GM23338 (cell line): Measurements from ENCODE around the gene OR6J1.

Source experiments
- CREB1 ChIP-seq: fragments of 250-450 bp; sonication (Bioruptor Pico); IDR thresholded peaks from 2 replicates; pipeline ENCODE4 v1.5.0; 2020; ENCODE audit warnings: low read depth, mild to moderate bottlenecking, moderate library complexity
- EZH2 ChIP-seq: fragments of 200-600 bp; sonication (generic); IDR thresholded peaks from one replicate; pipeline ENCODE4 v1.8.0; 2017; ENCODE audit warnings: antibody characterized with exemption, mild to moderate bottlenecking, low read depth; ENCODE audit not compliant: unreplicated experiment
- EZH2phosphoT487 ChIP-seq: fragments of 200-600 bp; sonication (generic); IDR thresholded peaks from one replicate; pipeline ENCODE4 v1.8.1; 2018; ENCODE audit warnings: antibody characterized with exemption; ENCODE audit not compliant: unreplicated experiment
- TF ChIP-seq, protein P1 (sequence below), 2 experiments: fragments of 200-600 bp in 1 of 2; sonication (generic) in 1 of 2; conservative IDR thresholded peaks; 2 replicates each; pipeline versions ENCODE4 v1.5.1 to v1.6.1; 2016 to 2017; ENCODE audit warnings: antibody characterized with exemption in 2 of 2, low read depth in 2 of 2, mild to moderate bottlenecking in 2 of 2, moderate library complexity in 1 of 2
- TF ChIP-seq, protein P2 (sequence below): IDR thresholded peaks from 2 replicates; pipeline ENCODE4 v1.6.1; 2016; ENCODE audit warnings: antibody characterized with exemption
- TF ChIP-seq, protein P3 (sequence below): IDR thresholded peaks from one replicate; pipeline ENCODE4 v1.6.1; 2018; ENCODE audit warnings: antibody characterized with exemption; ENCODE audit not compliant: unreplicated experiment

DNA sequence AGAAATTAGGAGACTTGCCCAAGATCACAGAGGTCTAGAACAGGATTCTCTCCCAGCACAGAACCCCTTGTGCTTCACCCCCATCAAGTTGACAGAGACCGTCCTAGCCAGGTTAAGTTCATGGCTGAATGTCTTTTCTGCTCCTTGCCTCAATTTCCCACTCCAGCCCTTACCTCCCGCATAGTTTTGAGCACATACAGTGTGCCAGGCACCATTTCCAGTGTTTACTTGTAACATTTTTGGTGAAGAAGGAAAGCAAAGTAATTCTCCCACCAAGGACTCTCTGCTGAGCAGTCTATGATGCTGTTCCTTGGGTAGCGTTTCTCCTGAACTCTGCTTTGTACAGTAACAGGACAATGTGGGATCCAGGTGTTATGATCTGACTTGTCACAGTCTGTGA lies 44.8 kb downstream of the OR6J1 start:
- TF ChIP-seq, protein P1, sequence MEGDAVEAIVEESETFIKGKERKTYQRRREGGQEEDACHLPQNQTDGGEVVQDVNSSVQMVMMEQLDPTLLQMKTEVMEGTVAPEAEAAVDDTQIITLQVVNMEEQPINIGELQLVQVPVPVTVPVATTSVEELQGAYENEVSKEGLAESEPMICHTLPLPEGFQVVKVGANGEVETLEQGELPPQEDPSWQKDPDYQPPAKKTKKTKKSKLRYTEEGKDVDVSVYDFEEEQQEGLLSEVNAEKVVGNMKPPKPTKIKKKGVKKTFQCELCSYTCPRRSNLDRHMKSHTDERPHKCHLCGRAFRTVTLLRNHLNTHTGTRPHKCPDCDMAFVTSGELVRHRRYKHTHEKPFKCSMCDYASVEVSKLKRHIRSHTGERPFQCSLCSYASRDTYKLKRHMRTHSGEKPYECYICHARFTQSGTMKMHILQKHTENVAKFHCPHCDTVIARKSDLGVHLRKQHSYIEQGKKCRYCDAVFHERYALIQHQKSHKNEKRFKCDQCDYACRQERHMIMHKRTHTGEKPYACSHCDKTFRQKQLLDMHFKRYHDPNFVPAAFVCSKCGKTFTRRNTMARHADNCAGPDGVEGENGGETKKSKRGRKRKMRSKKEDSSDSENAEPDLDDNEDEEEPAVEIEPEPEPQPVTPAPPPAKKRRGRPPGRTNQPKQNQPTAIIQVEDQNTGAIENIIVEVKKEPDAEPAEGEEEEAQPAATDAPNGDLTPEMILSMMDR (conservative IDR thresholded peaks at IDR 0.05; ENCODE audit: low read depth in 2 of 2) = no peak
- TF ChIP-seq EZH2phosphoT487 (no peak), CREB1 (CRISPR knock-in tag) (no peak), EZH2 (no peak)
- TF ChIP-seq, protein P2, sequence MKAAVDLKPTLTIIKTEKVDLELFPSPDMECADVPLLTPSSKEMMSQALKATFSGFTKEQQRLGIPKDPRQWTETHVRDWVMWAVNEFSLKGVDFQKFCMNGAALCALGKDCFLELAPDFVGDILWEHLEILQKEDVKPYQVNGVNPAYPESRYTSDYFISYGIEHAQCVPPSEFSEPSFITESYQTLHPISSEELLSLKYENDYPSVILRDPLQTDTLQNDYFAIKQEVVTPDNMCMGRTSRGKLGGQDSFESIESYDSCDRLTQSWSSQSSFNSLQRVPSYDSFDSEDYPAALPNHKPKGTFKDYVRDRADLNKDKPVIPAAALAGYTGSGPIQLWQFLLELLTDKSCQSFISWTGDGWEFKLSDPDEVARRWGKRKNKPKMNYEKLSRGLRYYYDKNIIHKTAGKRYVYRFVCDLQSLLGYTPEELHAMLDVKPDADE = no peak
- TF ChIP-seq, protein P3, sequence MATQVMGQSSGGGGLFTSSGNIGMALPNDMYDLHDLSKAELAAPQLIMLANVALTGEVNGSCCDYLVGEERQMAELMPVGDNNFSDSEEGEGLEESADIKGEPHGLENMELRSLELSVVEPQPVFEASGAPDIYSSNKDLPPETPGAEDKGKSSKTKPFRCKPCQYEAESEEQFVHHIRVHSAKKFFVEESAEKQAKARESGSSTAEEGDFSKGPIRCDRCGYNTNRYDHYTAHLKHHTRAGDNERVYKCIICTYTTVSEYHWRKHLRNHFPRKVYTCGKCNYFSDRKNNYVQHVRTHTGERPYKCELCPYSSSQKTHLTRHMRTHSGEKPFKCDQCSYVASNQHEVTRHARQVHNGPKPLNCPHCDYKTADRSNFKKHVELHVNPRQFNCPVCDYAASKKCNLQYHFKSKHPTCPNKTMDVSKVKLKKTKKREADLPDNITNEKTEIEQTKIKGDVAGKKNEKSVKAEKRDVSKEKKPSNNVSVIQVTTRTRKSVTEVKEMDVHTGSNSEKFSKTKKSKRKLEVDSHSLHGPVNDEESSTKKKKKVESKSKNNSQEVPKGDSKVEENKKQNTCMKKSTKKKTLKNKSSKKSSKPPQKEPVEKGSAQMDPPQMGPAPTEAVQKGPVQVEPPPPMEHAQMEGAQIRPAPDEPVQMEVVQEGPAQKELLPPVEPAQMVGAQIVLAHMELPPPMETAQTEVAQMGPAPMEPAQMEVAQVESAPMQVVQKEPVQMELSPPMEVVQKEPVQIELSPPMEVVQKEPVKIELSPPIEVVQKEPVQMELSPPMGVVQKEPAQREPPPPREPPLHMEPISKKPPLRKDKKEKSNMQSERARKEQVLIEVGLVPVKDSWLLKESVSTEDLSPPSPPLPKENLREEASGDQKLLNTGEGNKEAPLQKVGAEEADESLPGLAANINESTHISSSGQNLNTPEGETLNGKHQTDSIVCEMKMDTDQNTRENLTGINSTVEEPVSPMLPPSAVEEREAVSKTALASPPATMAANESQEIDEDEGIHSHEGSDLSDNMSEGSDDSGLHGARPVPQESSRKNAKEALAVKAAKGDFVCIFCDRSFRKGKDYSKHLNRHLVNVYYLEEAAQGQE = no peak
